ENCODE data around the gene TRIM47.

Gene TRIM47

DNA sequence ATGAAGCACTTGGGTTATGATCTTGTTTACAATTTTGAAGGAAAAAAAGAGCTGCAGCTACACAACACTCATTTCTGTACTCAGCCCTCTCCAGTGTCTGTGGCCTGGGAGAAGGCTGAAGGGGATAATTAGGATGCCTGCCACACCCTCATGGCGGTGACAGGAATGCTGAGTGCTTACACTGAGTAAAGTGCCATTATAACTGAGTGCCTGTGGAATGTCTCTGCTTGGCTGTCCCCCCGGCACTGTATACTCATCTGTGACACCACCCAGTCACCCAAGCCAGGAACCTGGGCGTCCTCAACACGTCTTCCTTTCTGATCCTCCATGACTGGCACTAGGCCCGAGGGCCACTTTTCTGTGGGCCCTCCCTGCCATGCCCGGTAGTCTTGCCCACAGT lies 29.8 kb upstream of the TRIM47 start:
- no peak for DNase-seq

DNA sequence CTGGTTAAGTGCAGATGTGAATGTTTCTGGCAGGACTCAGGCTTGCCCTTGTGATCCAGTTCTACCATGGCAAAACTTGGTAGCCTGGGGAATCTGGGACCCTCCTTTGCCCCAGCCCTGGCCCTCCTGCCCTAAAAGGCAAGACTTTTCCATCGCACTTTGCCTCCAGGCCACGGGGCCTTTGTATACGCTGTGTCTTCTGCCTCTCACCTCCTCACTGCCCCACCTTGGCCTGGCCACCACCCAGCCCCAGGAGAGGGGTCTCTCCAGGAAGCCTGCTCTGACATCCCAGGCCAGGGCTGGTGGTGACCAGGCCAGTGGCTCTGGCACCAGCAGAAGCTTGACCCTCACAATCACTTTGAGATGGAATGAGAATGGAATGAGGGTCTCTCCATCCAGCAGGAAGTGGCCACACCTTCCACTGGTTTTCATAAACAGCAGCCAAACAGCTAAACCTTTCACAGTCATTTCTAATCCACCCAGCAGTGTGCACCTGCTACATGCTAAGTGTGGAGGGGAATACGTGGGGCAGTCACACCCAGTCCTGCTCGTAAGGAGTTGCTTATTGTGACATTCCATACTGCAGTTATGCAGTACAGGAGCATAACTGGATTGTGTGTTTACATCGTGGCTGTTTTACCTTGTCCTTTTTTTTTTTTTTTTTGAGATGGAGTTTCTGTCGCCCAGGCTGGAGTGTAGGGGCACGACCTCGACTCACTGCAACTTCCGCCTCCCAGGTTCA lies 27.9 kb upstream of the TRIM47 start:
- no peak for DNase-seq

DNA sequence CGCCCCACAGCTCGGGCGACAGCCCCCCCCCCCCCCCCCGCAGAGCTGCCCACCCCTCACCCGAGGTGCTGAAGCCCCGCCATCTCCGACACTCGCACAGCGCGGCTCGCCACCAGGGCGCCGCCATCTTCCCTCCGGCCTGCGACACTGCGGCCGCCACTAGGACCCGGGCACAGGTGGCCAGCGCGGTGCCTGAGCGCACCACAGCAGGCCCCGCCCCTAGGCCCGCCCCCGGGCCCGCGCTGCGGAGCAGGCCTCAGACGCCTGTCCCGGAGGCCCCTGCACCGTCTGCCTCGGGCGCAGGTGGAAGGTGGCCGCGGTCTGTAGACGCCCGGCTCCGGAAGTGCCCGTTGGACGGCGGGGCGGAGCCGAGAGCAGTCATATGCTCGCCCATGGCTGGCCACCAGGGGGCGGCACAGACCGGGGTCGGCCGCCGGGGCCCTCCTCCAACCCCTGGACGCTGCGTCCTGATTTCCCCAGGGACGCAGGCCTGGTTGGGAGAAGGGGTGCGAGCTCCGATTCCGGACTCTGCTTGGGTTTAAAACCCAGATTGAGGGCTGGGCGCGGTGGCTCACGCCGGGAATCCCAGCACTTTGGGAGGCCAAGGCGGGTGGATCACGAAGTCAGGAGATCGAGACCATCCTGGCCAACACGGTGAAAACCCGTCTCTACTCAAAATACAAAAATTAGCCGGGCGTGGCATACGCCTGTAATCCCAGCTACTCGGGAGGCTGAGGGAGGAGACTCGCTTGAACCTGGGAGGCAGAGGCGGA lies 26.6 kb upstream of the TRIM47 start, which contains the start of gene MRPL38:
Gene MRPL38, minus strand, starts transcription at position 136 of the 773 bp plus-strand sequence. Its CDS starts 9 bp downstream, at position 127.
- DNase-seq = peak; percentile 94

DNA sequence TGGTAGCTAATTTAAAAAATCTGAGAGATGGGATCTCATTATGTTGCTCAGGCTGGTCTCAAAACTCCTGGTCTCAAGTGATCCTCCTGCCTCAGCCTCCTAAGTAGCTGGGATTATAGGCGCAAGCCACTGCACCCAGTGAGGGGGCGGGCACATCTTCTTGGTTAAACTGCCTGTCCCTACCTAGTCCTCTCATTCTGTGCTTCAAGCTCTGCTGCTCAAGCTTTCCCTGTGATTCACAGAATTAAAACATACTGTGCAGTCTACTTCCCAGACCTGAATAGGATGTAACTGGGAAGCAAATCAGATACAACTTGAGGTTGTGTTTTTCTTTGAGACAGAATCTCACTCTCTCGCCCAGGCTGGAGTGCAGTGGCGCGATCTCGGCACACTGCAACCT lies 24.0 kb upstream of the TRIM47 start:
- DNase-seq = no peak

DNA sequence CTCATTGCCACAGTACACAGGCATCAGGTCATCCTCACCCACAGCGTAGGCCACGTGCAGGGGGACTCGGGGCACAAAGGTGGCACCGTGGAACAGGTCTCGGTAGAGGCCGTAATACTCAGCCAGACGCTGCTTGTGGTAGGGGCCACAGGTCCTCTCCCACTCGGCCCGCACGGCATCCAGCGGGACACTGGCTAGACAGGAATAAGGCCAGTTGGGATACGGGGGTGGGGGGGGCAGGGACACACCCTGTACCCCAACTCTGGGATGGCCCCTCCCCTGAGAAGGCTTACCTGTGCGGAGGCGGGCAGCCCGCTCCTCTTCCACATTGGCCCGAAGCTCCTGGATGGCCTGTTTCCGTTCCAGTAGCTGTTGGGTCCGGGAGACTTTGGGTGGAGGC lies 23.3 kb upstream of the TRIM47 start:
- no peak for DNase-seq

DNA sequence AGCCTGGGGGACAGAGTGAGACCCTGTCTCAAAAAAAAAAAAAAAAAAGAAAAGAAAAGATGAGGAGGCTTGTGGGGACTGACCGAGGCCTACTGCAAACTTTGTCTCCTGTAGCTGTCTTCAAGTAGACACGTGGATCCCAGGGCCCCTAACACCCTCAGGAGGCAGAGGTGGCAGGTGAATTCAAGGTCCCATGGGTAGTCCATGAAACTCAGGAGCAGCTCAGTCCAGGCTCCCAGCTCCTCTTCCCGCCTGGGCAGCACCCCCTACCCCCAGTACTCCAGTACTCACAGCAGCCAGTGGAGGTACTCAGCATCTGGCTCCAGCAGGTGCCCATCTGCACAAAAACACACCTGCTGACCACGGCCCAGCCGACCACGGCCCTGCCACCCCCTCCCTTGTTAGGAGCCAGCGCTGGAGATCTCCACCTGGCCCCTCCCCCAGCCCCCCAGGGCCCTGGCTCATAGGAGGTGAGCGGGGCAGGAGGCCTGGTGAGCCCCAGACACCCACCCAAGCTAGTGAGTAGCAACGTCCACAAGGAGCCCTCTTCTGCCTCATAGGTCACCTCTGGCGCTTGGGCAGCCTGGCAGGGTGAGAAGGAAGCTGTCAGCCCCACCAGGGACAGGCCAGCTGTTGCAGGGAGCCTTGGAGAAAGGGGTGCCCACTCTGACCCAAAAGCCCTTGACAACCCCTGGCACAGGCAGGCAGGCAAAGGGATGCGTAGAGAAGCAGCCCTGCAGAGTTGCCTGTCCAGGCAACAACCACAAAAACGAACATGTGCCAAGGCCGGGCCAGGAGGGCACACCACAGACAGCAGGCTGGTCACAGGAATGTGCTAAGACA lies 22.5 kb upstream of the TRIM47 start:
- no peak for DNase-seq

DNA sequence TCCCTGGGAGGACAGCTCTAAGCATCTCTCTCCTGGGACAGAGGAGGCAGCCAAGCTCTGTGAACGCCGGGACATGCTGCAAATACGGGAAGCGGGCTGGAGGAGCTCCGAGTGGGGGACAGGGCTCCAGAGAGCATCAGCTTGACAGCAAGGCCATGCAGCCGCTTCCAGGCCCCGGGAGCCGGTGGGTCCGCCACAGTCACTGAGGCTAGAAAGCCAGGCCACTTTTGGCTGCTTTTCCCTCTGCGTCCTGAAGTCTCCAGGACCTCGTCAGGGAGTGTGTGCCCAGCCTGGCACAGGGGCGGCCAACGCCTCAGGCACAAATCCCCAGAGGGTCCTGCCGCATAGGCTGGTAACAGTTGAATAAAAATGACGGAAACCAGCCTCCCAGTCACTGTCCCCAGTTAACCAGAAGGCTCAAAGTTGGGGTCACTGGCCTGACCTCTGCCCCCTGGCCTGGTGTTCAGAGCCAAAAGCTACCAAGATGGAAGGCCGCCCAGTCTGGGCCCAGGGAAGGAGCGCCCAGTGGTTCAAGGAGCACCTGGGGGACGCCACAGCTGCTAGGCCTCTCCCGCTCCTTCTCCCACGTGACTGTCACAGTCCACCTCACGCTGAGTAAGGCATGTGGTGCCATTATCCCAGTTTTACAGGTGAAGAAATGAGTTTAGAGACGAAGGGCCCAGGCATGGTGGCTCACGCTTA lies 21.5 kb upstream of the TRIM47 start:
- no peak for DNase-seq

DNA sequence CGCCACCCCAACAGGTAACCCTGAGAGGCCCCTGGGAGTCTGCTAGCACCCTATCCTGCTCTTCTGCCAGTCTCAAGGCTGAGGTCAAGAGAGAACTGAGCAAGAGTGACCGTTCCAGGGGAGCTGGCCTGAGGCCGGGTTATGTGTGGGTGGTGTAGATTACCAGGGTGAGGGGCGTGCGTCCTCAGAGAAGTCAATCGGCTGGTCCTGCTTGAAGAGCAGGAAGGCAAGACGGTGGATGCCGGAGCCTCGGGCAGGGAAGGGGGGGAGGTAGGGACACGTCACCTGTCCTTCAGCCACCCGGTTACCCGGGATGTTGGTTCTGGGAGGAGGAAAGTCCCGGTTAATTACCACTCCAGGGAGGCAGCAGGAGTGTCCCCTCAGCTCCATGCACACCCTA lies 21.0 kb upstream of the TRIM47 start:
- no peak for DNase-seq

DNA sequence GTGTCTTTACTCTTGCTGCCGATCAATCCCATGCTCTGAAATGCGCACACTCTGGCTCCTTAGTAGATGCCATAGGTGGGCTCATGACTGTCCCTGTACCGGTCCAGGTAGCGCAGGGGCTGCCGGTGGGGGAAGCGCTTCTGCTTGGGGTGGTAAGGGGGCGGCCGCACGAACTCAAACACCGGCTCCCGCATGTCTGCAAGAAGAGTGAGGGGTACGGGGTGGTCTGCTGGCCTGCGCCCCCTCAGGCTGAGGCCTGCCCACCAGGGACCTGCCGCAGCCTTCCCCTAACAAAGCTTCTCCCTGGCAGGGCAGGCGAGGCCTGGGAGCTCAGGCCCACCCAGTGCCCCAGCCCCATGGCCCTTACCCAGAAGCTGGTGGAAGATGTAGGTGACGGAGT lies 20.4 kb upstream of the TRIM47 start:
- no peak for DNase-seq

DNA sequence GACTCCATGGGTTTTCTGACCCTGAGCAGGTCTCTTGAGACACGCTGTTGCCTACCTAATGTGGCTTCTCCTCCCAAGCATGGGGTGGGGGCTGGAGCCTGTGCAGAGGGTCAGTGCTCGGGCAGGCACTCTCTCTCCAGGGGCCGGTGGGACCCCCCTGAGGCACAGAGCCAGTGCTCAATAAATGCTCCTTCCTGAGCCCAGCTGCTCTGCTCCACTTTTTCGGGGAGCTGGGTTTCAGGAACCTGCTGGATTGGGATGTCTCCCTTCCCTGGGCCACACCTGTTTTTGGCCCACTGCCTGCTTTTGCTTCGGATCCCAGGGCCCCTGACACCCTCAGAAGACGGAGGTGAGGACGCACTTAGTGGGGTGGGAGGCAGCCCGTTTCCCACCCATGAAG lies 19.7 kb upstream of the TRIM47 start:
- no peak for DNase-seq

DNA sequence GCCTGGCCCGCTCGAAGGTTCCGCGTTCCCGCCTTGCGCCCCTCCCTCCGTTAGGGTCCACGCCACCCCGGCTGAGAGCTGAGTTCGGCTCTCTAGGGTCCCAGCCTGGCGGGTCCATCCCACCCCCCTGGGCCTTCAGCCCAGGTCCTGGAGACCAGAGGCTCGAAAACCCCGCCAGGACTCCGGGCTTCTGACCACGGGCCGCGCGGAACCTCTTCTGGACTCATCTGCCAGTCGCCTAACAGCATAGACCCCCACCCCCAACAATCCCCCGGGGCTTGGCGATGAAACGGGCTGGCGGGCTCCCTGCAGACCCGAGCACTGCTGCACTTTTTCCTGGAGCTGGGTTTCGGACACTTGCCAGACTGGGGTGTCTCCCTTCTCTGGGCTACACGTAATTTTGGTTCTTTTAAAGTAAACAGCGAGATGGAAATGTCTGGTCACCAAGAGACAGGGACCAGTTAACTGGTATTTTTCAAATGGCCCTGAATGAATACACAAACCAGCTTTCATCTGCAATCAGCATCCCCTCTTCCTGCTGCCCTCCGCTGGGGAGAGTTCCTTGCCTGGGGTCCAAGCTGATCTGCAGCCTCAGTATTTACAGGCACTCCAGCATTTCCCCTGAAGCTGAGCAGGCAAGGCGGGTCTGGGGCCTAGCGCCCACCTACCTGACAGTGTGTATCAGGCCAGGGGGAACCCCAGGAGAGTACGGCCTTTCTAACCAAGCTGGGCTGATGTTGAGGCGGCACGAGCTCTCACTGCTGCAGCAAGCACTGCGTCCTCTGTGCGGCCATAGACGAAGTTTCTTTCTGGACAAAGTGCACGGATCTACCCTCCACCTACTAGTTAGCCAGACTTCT lies 19.0 kb upstream of the TRIM47 start:
- no peak for DNase-seq

DNA sequence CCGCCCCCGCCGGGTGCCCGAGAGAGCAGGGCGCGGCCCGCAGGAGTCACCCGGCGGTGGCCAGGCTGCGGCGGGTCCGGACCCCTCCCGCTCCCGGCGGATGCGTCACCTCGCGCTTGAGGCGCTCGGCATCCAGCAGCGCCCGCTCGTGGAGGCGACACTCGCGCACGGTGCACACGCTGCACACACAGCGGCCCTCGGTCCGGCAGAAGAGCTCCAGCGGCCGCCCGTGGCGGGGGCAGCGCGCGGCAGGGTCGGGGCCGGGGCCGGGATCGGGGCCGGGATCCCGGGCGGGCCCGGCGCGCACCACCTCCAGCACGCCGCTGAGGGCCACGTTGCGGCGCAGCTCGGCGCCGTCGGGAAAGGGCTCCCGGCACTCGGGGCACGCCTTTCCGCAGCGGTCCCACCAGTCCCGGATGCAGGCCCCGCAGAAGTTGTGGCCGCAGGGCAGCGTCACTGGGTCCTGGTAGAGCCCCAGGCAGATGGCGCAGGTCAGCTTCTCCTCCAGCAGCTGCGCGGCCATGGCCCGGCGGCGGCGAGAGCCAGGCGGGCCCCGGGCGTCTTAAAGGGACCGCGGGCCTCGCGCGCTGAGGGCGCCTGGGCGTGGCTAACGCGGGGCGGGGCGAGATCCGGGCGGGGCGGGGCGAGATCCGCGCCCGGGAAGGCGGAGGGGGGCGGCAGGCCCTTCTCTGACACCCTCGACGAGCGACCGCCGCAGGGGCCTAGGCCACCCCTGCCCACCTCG lies 18.2 kb upstream of the TRIM47 start, which contains the start of gene TRIM65:
Gene TRIM65, minus strand, starts transcription at position 537 of the 745 bp plus-strand sequence. Its CDS starts 14 bp downstream, at position 523.
- DNase-seq = peak; percentile 78

DNA sequence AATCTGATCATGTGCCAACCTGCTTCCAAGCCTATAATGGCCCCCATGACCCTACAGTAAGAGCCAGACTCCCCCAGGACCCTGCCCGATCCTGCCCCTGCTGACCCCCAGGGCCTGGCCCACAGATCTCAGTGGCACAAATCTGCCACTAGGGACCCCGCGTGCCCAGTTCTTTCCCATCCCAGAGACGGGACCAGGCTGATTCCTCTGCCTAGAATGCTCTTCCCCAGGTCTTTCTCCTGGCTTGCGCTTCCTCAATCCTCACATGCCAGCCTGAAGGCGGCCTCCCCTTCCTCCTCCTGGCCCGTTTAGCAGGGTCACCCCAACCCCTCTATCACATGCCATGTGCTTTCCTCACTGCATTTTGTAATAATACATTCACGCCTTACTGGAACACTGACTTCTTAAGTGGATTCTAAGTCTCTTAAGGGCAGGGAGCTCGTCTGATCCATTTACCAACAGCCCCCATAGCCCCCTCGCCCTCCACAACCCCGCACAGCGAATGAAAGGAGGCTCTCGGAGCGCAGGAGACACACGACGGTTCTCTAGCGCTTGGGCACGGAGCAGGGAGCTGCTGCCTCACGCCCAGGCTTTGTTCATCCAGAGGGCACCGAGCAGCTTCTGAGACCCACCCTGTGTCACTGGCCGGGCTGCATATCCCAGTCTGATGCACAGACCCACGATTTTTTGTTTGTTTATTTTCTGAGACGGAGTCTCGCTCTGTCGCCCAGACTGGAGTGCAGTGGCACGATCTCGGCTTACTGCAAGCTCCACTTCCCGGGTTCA lies 17.2 kb upstream of the TRIM47 start:
- peak; percentile 19 for DNase-seq

DNA sequence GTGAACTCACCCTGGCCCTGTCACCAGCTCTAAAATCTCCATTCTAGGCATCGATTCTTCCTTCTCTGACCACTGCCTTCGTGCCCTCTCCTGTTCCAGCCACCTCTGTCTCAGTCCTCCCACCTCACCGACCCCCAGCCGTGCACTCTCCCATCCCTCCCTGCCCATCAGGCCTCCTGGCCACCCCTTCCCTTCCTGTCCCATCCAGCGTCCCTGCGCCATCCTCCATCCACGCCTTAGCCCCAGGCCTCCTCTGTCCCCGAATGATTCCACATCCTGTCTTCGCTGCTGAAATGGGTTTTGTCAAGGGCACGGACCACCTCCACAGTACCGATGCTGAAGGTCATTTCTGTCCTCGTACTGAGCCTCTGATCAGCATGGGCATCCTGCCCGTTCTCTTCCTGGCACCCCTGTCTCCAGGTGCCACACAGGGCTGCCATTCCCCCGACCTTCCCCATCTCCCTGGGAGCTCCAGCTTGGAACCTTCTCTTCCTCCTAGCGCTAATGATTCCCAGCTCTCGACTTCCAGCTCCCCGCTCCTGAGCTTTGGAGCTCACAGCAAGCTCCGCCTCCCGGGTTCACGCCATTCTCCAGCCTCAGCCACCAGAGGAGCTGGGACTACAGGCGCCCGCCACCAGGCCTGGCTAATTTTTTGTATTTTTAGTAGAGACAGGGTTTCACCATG lies 15.8 kb upstream of the TRIM47 start:
- no peak for DNase-seq

DNA sequence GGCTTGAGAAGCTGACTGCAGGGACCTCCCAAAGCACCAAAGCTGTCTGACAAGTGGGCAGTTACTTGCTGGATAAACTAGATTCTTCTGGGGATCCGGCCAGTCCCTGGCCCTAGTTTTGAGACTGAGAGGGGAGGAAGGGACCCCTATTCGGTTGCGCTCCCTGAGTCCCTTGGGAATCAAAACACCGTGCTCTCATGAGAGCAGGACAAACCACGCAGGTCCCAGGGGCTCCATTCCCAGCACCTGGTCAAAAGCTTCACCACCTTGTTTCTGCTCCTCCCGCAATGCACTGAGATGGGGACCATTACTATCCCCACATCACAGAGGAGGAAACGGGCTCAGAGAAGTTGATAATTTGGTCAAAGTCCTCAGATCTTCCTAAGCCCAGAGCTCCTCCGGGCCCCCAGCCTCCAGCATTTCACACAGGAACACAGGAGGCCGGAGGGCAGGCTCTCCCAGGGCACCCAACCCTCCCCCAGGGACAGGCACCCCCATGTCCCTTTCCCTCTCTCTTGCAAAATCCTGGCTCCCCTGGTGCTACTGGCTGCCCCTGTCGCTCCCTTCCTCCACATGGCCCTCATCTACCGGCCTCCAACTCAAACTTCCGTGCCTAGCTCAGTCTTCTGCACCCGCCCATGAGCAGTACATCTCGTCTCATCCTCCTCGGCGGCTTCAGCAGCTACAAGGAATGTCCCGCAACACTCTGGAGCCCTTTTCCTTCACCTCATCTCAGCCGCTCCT lies 15.1 kb upstream of the TRIM47 start:
- no peak for DNase-seq

DNA sequence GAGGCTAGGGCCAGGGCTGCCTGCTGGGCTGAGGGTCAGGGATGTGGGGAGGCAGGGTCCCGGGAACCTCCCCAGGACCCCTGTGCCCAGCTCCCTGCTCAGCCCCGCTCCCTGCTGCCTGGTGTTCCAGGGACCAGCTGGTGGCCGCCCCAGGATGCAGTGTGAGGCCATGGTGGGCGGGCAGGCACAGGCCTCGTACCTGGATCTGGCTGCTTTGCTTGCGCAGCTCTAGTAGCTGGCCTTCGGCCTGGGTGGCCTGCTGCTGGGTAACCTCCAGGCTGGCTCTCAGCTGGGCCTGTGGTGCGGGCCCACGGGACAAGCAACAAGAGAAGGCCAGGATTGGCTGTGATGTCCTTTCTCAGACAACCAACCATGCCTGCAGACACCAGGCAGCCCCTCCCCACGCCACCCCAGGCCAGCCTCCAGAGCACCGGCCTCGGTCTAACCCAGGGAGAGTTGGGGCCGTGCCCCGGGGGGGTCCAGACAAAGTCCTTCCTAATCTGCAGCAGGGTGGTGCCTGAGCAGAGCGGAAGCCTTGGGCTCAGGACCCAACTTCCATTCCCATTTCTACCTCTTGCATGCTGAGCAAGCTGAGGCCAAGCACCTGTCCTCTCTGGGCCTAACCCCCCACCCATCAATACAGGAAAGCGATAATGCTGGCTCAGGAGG lies 14.3 kb upstream of the TRIM47 start:
- DNase-seq = no peak

DNA sequence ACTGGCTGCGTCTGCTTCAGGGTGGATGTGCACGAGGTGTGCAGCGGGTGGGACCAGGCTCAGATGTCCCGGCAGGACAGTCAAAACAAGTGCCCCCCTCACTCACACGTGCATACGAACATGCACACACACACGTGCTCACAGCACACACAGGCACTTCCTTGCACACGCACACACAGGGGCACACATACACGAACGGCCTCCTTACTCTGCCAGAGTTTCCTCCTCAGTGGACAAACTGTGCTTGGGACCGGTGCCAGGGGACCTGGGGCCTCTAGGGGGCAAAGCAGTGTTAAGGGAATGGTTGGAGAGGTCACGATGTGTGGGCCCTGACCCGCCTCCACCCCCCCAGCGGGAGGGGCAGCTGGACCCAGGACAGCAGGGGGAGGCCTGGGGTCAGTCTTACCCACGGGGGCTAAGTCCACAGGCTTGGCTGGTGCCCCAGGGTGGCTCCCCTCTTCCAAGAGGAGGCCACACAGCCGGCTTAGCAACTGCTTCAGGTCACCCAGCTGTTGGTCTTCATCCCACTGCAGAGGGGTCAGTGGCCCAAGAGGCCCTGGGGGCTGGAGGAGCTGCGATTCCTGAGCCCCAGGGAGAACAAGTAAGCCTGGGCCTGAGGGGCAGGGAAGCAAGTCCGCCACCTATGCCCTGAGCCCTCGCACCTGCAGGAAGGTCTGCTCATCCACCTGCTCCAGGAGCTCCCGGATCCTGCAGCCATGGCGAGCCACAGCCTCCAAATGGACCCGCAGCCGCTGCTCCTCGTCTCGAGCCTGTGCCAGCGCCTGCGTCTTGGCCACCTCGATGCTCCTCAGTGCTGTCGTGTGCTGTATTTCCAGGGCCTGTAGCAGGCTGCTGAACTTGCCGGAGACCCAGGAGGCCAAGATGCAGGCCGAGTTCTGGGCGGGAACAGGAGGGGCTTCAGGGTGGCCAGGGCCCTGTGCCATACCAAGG lies 13.5 kb upstream of the TRIM47 start:
- DNase-seq = no peak

All from HCEC 1CT (cell line).